Stomach (tissue), 9 donors: Measurements from ENCODE around the gene ADAMTS16. TPM values are rescaled to one million over a fixed set of nuclear protein-coding genes. Genes with fewer than 3 reads are reported as not detected.

Experiments used
- DNase-seq, 2 donors: peaks; one replicate each; pipeline versions ENCODE4 v3.0.0 to v3.0.0-alpha.2; 2013 to 2019
- H3K27ac ChIP-seq, 5 donors: fragments of 200-600 bp in 4 of 5; sonication (generic) in 4 of 5; one replicate each; pipeline ENCODE4 v1.5.1; 2013 to 2019; ENCODE audit warnings: mild to moderate bottlenecking in 1 of 5, moderate library complexity in 1 of 5
- H3K27me3 ChIP-seq, 3 donors: fragments of 200-600 bp; sonication (generic); one replicate each; pipeline ENCODE4 v1.5.1; 2017 to 2019; ENCODE audit warnings: mixed run types in 1 of 3
- H3K36me3 ChIP-seq, 4 donors: fragments of 200-600 bp; sonication (generic); 1 replicate in 3 of 4; 2 replicates in 1 of 4; pipeline ENCODE4 v1.5.1; 2016 to 2019
- H3K4me1 ChIP-seq, 4 donors: fragments of 200-600 bp; sonication (generic); one replicate each; pipeline ENCODE4 v1.5.1; 2016 to 2019
- H3K4me3 ChIP-seq, 4 donors: fragments of 200-600 bp; sonication (generic) in 3 of 4; one replicate each; pipeline ENCODE4 v1.5.1; 2016 to 2019; ENCODE audit warnings: mild to moderate bottlenecking in 1 of 4
- H3K9me3 ChIP-seq, 4 donors: fragments of 200-600 bp; sonication (generic); one replicate each; pipeline ENCODE4 v1.5.1; 2016 to 2019
- EP300 ChIP-seq: sonication (generic); formaldehyde crosslinking; IDR thresholded peaks from one replicate; pipeline ENCODE4 v1.6.1; 2017; ENCODE audit warnings: antibody characterized with exemption
- POLR2A ChIP-seq, 4 donors: fragments of 450-650 bp; IDR thresholded peaks; one replicate each; pipeline ENCODE4 v1.6.1; 2016; ENCODE audit warnings: antibody characterized with exemption in 4 of 4, control low read depth in 2 of 4, mild to moderate bottlenecking in 1 of 4, moderate library complexity in 1 of 4
- POLR2AphosphoS5 ChIP-seq, 3 donors: sonication (generic); formaldehyde crosslinking; IDR thresholded peaks; one replicate each; pipeline ENCODE4 v1.6.1; 2016; ENCODE audit warnings: antibody characterized with exemption in 3 of 3
- WGBS, 5 donors: extraction: QIAGEN DNeasy Blood & Tissue Kit in 3 of 5; methylation state at CpG; one replicate each; pipeline versions ENCODE4 v1.1.5 to v1.1.7; 2013 to 2018; 5-methylcytosine and 5-hydroxymethylcytosine counted together
- intact Hi-C: fragments of 100-400 bp; cut with DNase I; formaldehyde crosslinking; loops from one replicate; pipeline ENCODE4 v1.15.1; 2023; ENCODE audit warnings: low total_unique reads
- polyA plus RNA-seq, 3 donors: library from polyadenylated mRNA; stranded (reverse); fragments of 200-250 nt; gene quantifications; one replicate each; pipeline ENCODE4 v1.2.3, GENCODE V29; 2013
- total RNA-seq, 5 donors: library from RNA; depleted of rRNA; stranded (reverse); fragments of >200 nt; gene quantifications; one replicate each; pipeline versions ENCODE4 v1.1.0 to v1.2.3, GENCODE V29; 2014 to 2016
- TF ChIP-seq, protein P1 (sequence below), 7 experiments: fragments of 450-650 bp in 4 of 7; fragments of 200-600 bp in 3 of 7; sonication (generic) in 3 of 7; IDR thresholded peaks; one replicate each; pipeline ENCODE4 v1.5.1; 2016 to 2019; ENCODE audit warnings: antibody characterized with exemption in 7 of 7, control low read depth in 2 of 7, mild to moderate bottlenecking in 1 of 7
- donor health status: healthy with polysubstance abuse.
- donor health status: Bipolar disorder and iron deficiency.
- donor health status: healthy.

The ADAMTS16 gene
- total and polyA plus RNA-seq, 8 donors, result 0.29 to 12.7 TPM; not detected in 6

DNA sequence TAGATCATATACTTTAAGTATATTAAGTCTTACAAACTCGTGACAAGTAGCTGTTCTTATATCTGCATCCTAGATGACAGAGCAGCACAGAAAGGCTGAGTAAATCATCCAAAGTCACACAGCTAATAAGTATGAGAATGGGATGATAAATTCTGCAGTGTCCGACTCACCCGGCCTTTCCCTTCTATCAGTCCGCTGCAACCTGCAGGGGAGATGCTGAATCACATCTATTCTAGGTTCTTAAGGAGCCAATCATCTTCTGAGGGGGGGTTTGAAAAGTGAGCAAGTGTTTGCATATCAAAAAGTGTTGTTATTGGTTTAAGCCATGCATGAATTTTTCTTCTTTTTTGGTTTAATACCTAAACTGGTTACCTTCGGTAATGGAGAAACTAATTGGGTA lies 38.9 kb downstream of the ADAMTS16 start:
- Histone ChIP-seq H3K9me3 (no peaks in the 10 kb centered on the region), H3K4me3 (no peak overlapping the region), H3K27me3 (peaks cover 0 to 3% (median 0%) of the 10 kb centered on the region in 3 donors), H3K36me3 (no peaks in the 10 kb centered on the region), H3K27ac (no peak overlapping the region), H3K4me1 (peaks cover 0 to 9% (median 2%) of the 10 kb centered on the region in 4 donors)
- WGBS, 5 donors, result 82 to 90% (median 85%) methylated on average over 5 of the region's 5 CpGs
- intact Hi-C loops, result no loop called here
- TF ChIP-seq POLR2AphosphoS5 (IDR thresholded peaks at IDR 0.05) (no peak), POLR2A (IDR thresholded peaks at IDR 0.05) (no peak), EP300 (no peak)
- TF ChIP-seq, protein P1, sequence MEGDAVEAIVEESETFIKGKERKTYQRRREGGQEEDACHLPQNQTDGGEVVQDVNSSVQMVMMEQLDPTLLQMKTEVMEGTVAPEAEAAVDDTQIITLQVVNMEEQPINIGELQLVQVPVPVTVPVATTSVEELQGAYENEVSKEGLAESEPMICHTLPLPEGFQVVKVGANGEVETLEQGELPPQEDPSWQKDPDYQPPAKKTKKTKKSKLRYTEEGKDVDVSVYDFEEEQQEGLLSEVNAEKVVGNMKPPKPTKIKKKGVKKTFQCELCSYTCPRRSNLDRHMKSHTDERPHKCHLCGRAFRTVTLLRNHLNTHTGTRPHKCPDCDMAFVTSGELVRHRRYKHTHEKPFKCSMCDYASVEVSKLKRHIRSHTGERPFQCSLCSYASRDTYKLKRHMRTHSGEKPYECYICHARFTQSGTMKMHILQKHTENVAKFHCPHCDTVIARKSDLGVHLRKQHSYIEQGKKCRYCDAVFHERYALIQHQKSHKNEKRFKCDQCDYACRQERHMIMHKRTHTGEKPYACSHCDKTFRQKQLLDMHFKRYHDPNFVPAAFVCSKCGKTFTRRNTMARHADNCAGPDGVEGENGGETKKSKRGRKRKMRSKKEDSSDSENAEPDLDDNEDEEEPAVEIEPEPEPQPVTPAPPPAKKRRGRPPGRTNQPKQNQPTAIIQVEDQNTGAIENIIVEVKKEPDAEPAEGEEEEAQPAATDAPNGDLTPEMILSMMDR (IDR thresholded peaks at IDR 0.05), result no peak
- no peak for DNase-seq

DNA sequence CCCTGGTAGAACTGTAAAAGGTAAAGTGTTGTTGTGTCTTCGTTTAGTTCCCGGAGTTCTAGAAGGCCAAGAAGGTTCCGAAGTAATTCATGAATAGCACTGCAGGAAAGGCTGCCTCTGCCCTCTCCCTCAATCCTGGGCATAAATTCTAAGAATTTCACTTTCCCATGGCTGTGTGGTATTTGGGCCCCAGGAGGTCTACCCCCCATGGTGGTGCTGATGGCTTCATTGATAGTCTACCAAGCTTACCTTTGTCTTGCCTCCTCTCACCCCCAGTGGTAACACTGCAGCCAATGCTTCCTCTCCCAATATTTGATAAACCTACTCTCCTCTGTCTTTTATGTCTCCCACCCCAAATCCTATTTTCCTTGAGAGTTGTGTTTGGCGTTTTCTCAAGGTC lies 39.5 kb downstream of the ADAMTS16 start:
- intact Hi-C loops, result no loop called here
- 77 to 91% (median 83%) methylated on average over 4 of the region's 4 CpGs for WGBS, 5 donors
- no peaks in the 10 kb centered on the region for H3K36me3 ChIP-seq

DNA sequence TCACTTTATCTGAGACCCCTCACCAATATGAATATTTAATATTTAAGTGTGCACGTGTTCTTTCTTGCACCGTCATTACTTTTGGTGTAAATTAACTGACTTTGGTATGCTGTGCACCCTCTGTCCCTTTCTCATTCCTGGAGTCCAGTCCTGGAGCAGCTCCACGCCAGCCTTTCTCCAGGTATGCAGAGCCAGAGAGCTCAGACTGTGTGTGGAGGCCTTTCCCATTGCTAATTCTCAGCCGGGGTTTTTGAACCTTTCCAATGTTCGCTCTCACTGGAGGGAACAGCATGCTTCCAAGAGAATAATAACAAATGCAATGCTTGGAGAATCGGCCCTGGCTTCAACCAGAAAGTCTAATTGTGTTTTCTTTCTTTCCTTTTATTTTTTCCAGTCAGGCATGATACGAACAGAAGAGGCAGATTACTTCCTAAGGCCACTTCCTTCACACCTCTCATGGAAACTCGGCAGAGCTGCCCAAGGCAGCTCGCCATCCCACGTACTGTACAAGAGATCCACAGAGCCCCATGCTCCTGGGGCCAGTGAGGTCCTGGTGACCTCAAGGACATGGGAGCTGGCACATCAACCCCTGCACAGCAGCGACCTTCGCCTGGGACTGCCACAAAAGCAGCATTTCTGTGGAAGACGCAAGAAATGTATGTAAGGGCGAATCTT lies 41.7 kb downstream of the ADAMTS16 start:
- intact Hi-C loops, result no loop called here
- no peaks in the 10 kb centered on the region for H3K9me3 ChIP-seq
- H3K27ac ChIP-seq, result no peak overlapping the region
- DNase-seq, result no peak
- no peaks in the 10 kb centered on the region for H3K36me3 ChIP-seq
- 69 to 84% (median 83%) methylated on average over 14 of the region's 14 CpGs for WGBS, 5 donors
- TF ChIP-seq POLR2AphosphoS5 (IDR thresholded peaks at IDR 0.05), result no peak
- no peak for TF ChIP-seq EP300
- no peak for TF ChIP-seq POLR2A (IDR thresholded peaks at IDR 0.05)
- TF ChIP-seq, protein P1 (IDR thresholded peaks at IDR 0.05), result no peak
- peaks cover 0 to 6% (median 0%) of the 10 kb centered on the region in 3 donors for H3K27me3 ChIP-seq
- H3K4me3 ChIP-seq, result no peak overlapping the region
- peaks cover 0 to 9% (median 2%) of the 10 kb centered on the region in 4 donors for H3K4me1 ChIP-seq

More for the DNA sequence above, 39.5 kb downstream of the ADAMTS16 start:
- no peaks in the 10 kb centered on the region for H3K9me3 ChIP-seq
- TF ChIP-seq EP300 (no peak), POLR2AphosphoS5 (IDR thresholded peaks at IDR 0.05) (no peak), POLR2A (IDR thresholded peaks at IDR 0.05) (no peak)
- TF ChIP-seq, protein P1 (IDR thresholded peaks at IDR 0.05), result no peak
- H3K27me3 ChIP-seq, result peaks cover 0 to 6% (median 0%) of the 10 kb centered on the region in 3 donors
- H3K4me1 ChIP-seq, result peaks cover 0 to 9% (median 2%) of the 10 kb centered on the region in 4 donors
- no peak for DNase-seq
- no peak overlapping the region for H3K4me3 ChIP-seq
- no peak overlapping the region for H3K27ac ChIP-seq

DNA sequence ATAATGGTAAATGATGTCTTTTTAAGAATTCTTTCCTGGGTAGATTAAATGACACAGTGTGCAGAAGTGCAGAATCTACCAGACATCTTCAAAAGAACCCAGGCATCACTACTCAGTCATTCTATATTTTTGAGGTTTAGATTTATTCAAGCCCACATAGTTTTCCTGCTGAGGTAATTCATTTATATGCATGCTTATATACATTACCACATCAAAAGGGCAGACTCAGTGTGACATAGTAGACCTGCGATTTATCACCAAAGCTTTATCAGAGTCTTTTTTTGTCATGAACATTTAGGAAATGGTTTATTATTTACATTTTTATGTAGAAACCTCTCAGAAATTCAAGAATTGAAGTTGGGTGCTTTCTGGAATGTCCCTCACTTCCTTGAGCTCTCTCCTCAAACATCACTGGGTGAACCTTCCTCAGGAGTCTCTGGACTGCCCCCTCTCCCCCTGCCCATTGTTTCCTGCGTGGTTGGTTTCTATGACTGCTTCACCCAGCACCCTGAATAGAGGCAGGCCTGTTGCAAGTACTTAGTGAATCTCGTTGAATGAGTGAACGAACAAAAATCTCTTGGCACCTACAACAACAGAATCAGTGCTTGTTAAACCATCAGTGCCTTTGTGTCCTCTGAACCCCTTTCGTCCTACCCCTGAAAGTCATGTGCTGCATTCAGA lies 42.5 kb downstream of the ADAMTS16 start:
- no peak for TF ChIP-seq POLR2A (IDR thresholded peaks at IDR 0.05)
- TF ChIP-seq POLR2AphosphoS5 (IDR thresholded peaks at IDR 0.05), result no peak
- TF ChIP-seq, protein P1 (IDR thresholded peaks at IDR 0.05), result no peak
- H3K36me3 ChIP-seq, result no peaks in the 10 kb centered on the region
- H3K9me3 ChIP-seq, result no peaks in the 10 kb centered on the region
- no peak overlapping the region for H3K4me3 ChIP-seq
- DNase-seq, result no peak
- intact Hi-C loops, result no loop called here
- 54 to 75% (median 63%) methylated on average over 5 of the region's 5 CpGs for WGBS, 5 donors
- H3K27ac ChIP-seq, result no peak overlapping the region
- peaks cover 0 to 9% (median 2%) of the 10 kb centered on the region in 4 donors for H3K4me1 ChIP-seq
- H3K27me3 ChIP-seq, result peaks cover 0 to 6% (median 0%) of the 10 kb centered on the region in 3 donors
